Measurements from ENCODE around the gene TMEM221. TPM values are rescaled to one million over a fixed set of nuclear protein-coding genes. Genes with fewer than 3 reads are reported as not detected.

TMEM221 gene
- total and polyA plus RNA-seq, 2 donors (not counting 3 experiments of a cell fraction or from before 2014, with no cell fraction given), result 0.08 TPM; not detected in 1

DNA sequence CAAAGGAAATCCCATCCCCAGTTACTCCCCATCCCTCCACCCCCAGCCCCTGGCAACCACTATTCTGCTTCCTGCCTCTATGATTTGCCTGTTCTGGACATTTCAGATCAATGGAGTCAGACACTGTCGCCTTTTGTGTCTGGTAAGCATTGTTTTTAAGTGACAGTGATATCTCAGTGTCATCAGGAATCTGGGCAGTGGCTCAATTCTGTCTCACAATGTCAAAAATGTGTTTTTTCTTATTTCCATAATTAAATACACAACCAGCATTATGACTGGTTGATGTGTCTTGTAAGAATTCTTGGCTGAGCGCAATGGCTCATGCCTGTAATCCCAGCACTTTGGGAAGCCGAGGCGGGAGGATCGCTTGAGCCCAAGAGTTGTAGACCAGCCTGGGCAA is 42.8 kb upstream of the TMEM221 start:
- Histone ChIP-seq H3K27me3 (ENCODE audit: control insufficient read depth in 2 of 2, insufficient read depth in 2 of 2, low read length in 2 of 2) (no peaks in the 10 kb centered on the region), H3K9me1 (replicated peaks; ENCODE audit: control insufficient read depth, extremely low read depth, insufficient read depth, low read length) (no peaks in the 10 kb centered on the region), H3K9me3 (replicated peaks; ENCODE audit: control insufficient read depth, insufficient read depth, low read length) (no peaks in the 10 kb centered on the region), H3K4me1 (ENCODE audit: control insufficient read depth, extremely low read depth, insufficient read depth, low read length) (peaks cover 17% of the 10 kb centered on the region), H3K36me3 (ENCODE audit: control insufficient read depth in 2 of 2, extremely low read depth in 1 of 2, insufficient read depth in 2 of 2, low read length in 2 of 2) (no peaks in the 10 kb centered on the region), H3K27ac (ENCODE audit: insufficient read depth, low read depth, low read length) (no peak overlapping the region), H4K20me1 (replicated peaks; ENCODE audit: control insufficient read depth, extremely low read depth, insufficient read depth, low read length) (no peaks in the 10 kb centered on the region), H3K9ac (replicated peaks; ENCODE audit: extremely low read depth, insufficient read depth, low read length) (no peak overlapping the region), H2AFZ (ENCODE audit: low read depth, low read length) (no peak overlapping the region), H3K79me2 (ENCODE audit: control insufficient read depth, insufficient read depth, low read length) (no peaks in the 10 kb centered on the region), H3K4me2 (ENCODE audit: insufficient read depth, low read length) (no peak overlapping the region), H3K4me3 (replicated peaks in 1 of 3; ENCODE audit: insufficient read depth in 1 of 3, low read depth in 1 of 3, low read length in 3 of 3) (no peak overlapping the region)
- CTCF ChIA-PET, result no interaction called here
- dilution Hi-C loops (cut with MboI; ENCODE audit: extremely low pct_ligation_motif_present, low sequenced_read_pairs), result no loop called here
- intact Hi-C loops (cut with micrococcal nuclease), result no loop called here
- BruUV-seq (replicated peaks), result no TSS peak
- FAIRE-seq (no peak), DNase-seq (ENCODE audit: low read depth, low spot score) (no peak)
- TF ChIP-seq JUN (IDR thresholded peaks at IDR 0.05; ENCODE audit: borderline replicate concordance, insufficient read depth, insufficient read length, low read depth), result no peak
- no peak for TF ChIP-seq EZH2 (IDR thresholded peaks at IDR 0.05; ENCODE audit: borderline replicate concordance, low read depth, low read length, severe bottlenecking)
- TF ChIP-seq, protein P1, sequence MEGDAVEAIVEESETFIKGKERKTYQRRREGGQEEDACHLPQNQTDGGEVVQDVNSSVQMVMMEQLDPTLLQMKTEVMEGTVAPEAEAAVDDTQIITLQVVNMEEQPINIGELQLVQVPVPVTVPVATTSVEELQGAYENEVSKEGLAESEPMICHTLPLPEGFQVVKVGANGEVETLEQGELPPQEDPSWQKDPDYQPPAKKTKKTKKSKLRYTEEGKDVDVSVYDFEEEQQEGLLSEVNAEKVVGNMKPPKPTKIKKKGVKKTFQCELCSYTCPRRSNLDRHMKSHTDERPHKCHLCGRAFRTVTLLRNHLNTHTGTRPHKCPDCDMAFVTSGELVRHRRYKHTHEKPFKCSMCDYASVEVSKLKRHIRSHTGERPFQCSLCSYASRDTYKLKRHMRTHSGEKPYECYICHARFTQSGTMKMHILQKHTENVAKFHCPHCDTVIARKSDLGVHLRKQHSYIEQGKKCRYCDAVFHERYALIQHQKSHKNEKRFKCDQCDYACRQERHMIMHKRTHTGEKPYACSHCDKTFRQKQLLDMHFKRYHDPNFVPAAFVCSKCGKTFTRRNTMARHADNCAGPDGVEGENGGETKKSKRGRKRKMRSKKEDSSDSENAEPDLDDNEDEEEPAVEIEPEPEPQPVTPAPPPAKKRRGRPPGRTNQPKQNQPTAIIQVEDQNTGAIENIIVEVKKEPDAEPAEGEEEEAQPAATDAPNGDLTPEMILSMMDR (IDR thresholded peaks at IDR 0.05; ENCODE audit: extremely low read depth in 1 of 2, insufficient read depth in 1 of 2, low read depth in 1 of 2, low read length in 2 of 2), result no peak
- no peak for TF ChIP-seq MAX (IDR thresholded peaks at IDR 0.05; ENCODE audit: insufficient read depth, insufficient read length)
- no peak for TF ChIP-seq POLR2A (IDR thresholded peaks at IDR 0.05; ENCODE audit: low read depth, low read length)
- TF ChIP-seq GATA2 (IDR thresholded peaks at IDR 0.05; ENCODE audit: insufficient read depth, insufficient read length, low read depth, low read length), result no peak
- no peak for TF ChIP-seq FOS (IDR thresholded peaks at IDR 0.05; ENCODE audit: borderline replicate concordance, insufficient read depth, low read length)
- TF ChIP-seq POLR2AphosphoS5 (IDR thresholded peaks at IDR 0.05; ENCODE audit: insufficient read depth, low read depth, low read length), result no peak
- no peak for TF ChIP-seq MYC (IDR thresholded peaks at IDR 0.05; ENCODE audit: low read depth, low read length)
- POLR2A ChIA-PET, result interaction anchor here (0.6 kb wide), 1 partner anchor 63 kb away, joined by 6 read pairs; no protein-coding TSS in a partner anchor

Data from endothelial cell of umbilical vein (primary cell).